H1 (cell line): Measurements from ENCODE around the gene G6PC1. TPM values are rescaled to one million over a fixed set of nuclear protein-coding genes. Genes with fewer than 3 reads are reported as not detected.
"Not testable (repeated sequence)": the region's sequence is repeated elsewhere in the genome, so short reads cannot be mapped to it uniquely, and the experiment has no call there.

Source experiments
- CTCF ChIA-PET: fragments of 300-600 bp; sonication (Branson Sonifier 250); formaldehyde crosslinking; loops from one replicate; lab custom pipeline; 2021; ENCODE audit not compliant: partially characterized antibody; lab: Charles Lee
- POLR2A ChIA-PET: fragments of 300-600 bp; sonication (Branson Sonifier 250); formaldehyde crosslinking; loops from one replicate; lab custom pipeline; 2021; ENCODE audit warnings: inconsistent platforms; ENCODE audit not compliant: partially characterized antibody; lab: Charles Lee
- DNase-seq, 2 experiments: peaks; one replicate each; pipeline versions ENCODE4 v3.0.0 to v3.0.0-alpha.2; 2010 to 2022; ENCODE audit warnings: low spot score in 2 of 2, low read depth in 1 of 2, mixed read lengths in 1 of 2
- FAIRE-seq: peaks from 2 replicates; lab custom pipeline; 2011; peaks lifted over from hg19 to GRCh38; lab: Jason Lieb, UNC
- H2AFZ ChIP-seq: 2 replicates; pipeline ENCODE4 v1.8.1; 2012; ENCODE audit warnings: low read length, inconsistent platforms
- H2AK5ac ChIP-seq: 2 replicates; pipeline ENCODE4 v1.6.1; 2013; ENCODE audit warnings: low read depth, low read length
- H2BK120ac ChIP-seq: replicated peaks from 2 replicates; pipeline ENCODE3; 2013; ENCODE audit warnings: low read depth, low read length, inconsistent platforms
- H2BK12ac ChIP-seq: 2 replicates; pipeline ENCODE4 v1.6.1; 2013; ENCODE audit warnings: low read depth, low read length
- H2BK15ac ChIP-seq: 2 replicates; pipeline ENCODE4 v1.6.1; 2013; ENCODE audit warnings: low read length
- H2BK20ac ChIP-seq: 2 replicates; pipeline ENCODE4 v1.6.1; 2013; ENCODE audit warnings: low read length
- H2BK5ac ChIP-seq: 2 replicates; pipeline ENCODE4 v1.6.1; 2013; ENCODE audit warnings: low read depth, low read length
- H3K14ac ChIP-seq: 2 replicates; pipeline ENCODE4 v1.6.1; 2013; ENCODE audit warnings: inconsistent platforms; ENCODE audit not compliant: insufficient read length
- H3K18ac ChIP-seq: 2 replicates; pipeline ENCODE4 v1.6.1; 2013; ENCODE audit warnings: low read length; ENCODE audit errors: extremely low read depth
- H3K23ac ChIP-seq: 2 replicates; pipeline ENCODE4 v1.6.1; 2013; ENCODE audit warnings: inconsistent platforms; ENCODE audit not compliant: insufficient read length
- H3K23me2 ChIP-seq: 2 replicates; pipeline ENCODE4 v1.6.1; 2013; ENCODE audit warnings: low read depth, low read length
- H3K27ac ChIP-seq: 2 replicates; pipeline ENCODE4 v1.6.1; 2011; ENCODE audit warnings: low read depth, low read length, inconsistent platforms
- H3K27me3 ChIP-seq, 4 experiments: replicated peaks in 1 of 4; 1 replicate in 1 of 4; 2 replicates in 3 of 4; pipeline versions ENCODE4 v1.6.1 to v1.8.1; 2011 to 2013; ENCODE audit warnings: low read length in 3 of 4, mild to moderate bottlenecking in 3 of 4, inconsistent platforms in 2 of 4, mixed read lengths in 2 of 4, moderate library complexity in 1 of 4; ENCODE audit not compliant: control insufficient read depth in 3 of 4, insufficient read depth in 3 of 4; ENCODE audit errors: extremely low read depth in 1 of 4
- H3K36me3 ChIP-seq, 4 experiments: 2 replicates each; pipeline versions ENCODE4 v1.6.1 to v1.8.1; 2011 to 2013; ENCODE audit warnings: mild to moderate bottlenecking in 4 of 4, low read length in 3 of 4, moderate library complexity in 2 of 4, control low read depth in 1 of 4, inconsistent platforms in 1 of 4; ENCODE audit not compliant: insufficient read depth in 4 of 4, control insufficient read depth in 2 of 4
- H3K4ac ChIP-seq: replicated peaks from 2 replicates; pipeline ENCODE3; 2013; ENCODE audit warnings: low read length, low read depth, mixed read lengths, inconsistent platforms; ENCODE audit not compliant: insufficient read length
- H3K4me1 ChIP-seq, 4 experiments: replicated peaks in 1 of 4; 1 replicate in 1 of 4; 2 replicates in 3 of 4; pipeline versions ENCODE4 v1.6.1 to v1.8.1; 2011 to 2013; ENCODE audit warnings: low read length in 3 of 4, inconsistent platforms in 2 of 4, mixed read lengths in 1 of 4; ENCODE audit not compliant: insufficient read depth in 4 of 4, control insufficient read depth in 3 of 4
- H3K4me2 ChIP-seq, 2 experiments: 2 replicates each; pipeline versions ENCODE4 v1.6.1 to v1.8.1; 2011 to 2013; ENCODE audit warnings: low read depth in 2 of 2, low read length in 2 of 2, control low read depth in 1 of 2, inconsistent platforms in 1 of 2, mild to moderate bottlenecking in 1 of 2; ENCODE audit not compliant: insufficient read depth in 1 of 2
- H3K4me3 ChIP-seq, 4 experiments: fragments of 200-600, 300-600 bp in 1 of 4; sonication (generic), shearing (Covaris generic), sonication (Bioruptor Twin) in 1 of 4; 2 replicates each; pipeline versions ENCODE4 v1.5.1 to v1.8.1; 2011 to 2016; ENCODE audit warnings: low read length in 4 of 4, low read depth in 3 of 4, control low read depth in 2 of 4, inconsistent platforms in 2 of 4, mild to moderate bottlenecking in 2 of 4, mixed read lengths in 1 of 4, moderate library complexity in 1 of 4; ENCODE audit not compliant: insufficient read depth in 2 of 4; ENCODE audit errors: extremely low read depth in 1 of 4
- H3K56ac ChIP-seq: replicated peaks from 2 replicates; pipeline ENCODE3; 2013; ENCODE audit warnings: low read depth, mild to moderate bottlenecking, mixed read lengths, low read length, inconsistent platforms; ENCODE audit not compliant: insufficient read length
- H3K79me1 ChIP-seq: 2 replicates; pipeline ENCODE4 v1.6.1; 2013; ENCODE audit warnings: low read depth, low read length, control low read depth
- H3K79me2 ChIP-seq, 2 experiments: 2 replicates each; pipeline versions ENCODE4 v1.6.1 to v1.8.1; 2012 to 2013; ENCODE audit warnings: low read length in 2 of 2, mild to moderate bottlenecking in 2 of 2, inconsistent platforms in 1 of 2; ENCODE audit not compliant: insufficient read depth in 2 of 2, control insufficient read depth in 1 of 2
- H3K9ac ChIP-seq, 4 experiments: replicated peaks in 1 of 4; 1 replicate in 1 of 4; 2 replicates in 3 of 4; pipeline versions ENCODE4 v1.6.1 to v1.8.1; 2011 to 2013; ENCODE audit warnings: low read depth in 3 of 4, low read length in 3 of 4, control low read depth in 2 of 4, mild to moderate bottlenecking in 2 of 4, moderate library complexity in 2 of 4, inconsistent platforms in 1 of 4; ENCODE audit errors: extremely low read depth in 1 of 4
- H3K9me3 ChIP-seq, 2 experiments: 2 replicates each; pipeline versions ENCODE4 v1.6.1 to v1.8.1; 2012 to 2013; ENCODE audit warnings: mild to moderate bottlenecking in 2 of 2, moderate library complexity in 2 of 2, control low read depth in 1 of 2, inconsistent platforms in 1 of 2, low read depth in 1 of 2, low read length in 1 of 2, mixed read lengths in 1 of 2; ENCODE audit not compliant: insufficient read depth in 2 of 2
- H4K20me1 ChIP-seq, 2 experiments: replicated peaks in 1 of 2; 2 replicates each; pipeline versions ENCODE3 to v1.8.1; 2011 to 2013; ENCODE audit warnings: inconsistent platforms in 2 of 2, low read length in 2 of 2, mild to moderate bottlenecking in 1 of 2; ENCODE audit not compliant: insufficient read depth in 2 of 2, control insufficient read depth in 1 of 2
- H4K5ac ChIP-seq: 2 replicates; pipeline ENCODE4 v1.6.1; 2013; ENCODE audit warnings: low read length, low read depth, mixed read lengths, inconsistent platforms; ENCODE audit not compliant: insufficient read length
- H4K8ac ChIP-seq: 2 replicates; pipeline ENCODE4 v1.8.0; 2013; ENCODE audit warnings: mild to moderate bottlenecking, moderate library complexity, low read length, inconsistent platforms; ENCODE audit not compliant: insufficient read depth; ENCODE audit errors: extremely low read depth
- H4K91ac ChIP-seq: replicated peaks from 2 replicates; pipeline ENCODE3; 2013; ENCODE audit warnings: low read length, mixed read lengths, inconsistent platforms; ENCODE audit not compliant: insufficient read length
- WGBS, 2 experiments: shearing (Covaris generic) in 1 of 2; methylation state at CpG; one replicate each; pipeline versions ENCODE4 v1.1.6 to v1.1.7; 2013 to 2015; ENCODE audit warnings: low lambda C conversion rate in 2 of 2, mixed read lengths in 2 of 2, inconsistent platforms in 1 of 2, low coverage in 1 of 2, missing lambda C conversion rate in 1 of 2; ENCODE audit not compliant: insufficient replicate concordance in 2 of 2, insufficient coverage in 1 of 2, insufficient read length in 1 of 2; ENCODE audit errors: extremely low coverage in 1 of 2, missing lambda C conversion rate in 1 of 2; 5-methylcytosine and 5-hydroxymethylcytosine counted together
- polyA plus RNA-seq, 7 experiments: library from polyadenylated mRNA; depleted of rRNA in 3 of 7; stranded (reverse) in 5 of 7; unstranded in 2 of 7; fragments of >200 nt in 5 of 7; fragments of 200-250 nt in 2 of 7; gene quantifications; 1 replicate in 5 of 7; 2 replicates in 1 of 7; 4 replicates in 1 of 7; pipeline versions ENCODE4 v1.2.1 to v1.2.3, GENCODE V29; 2011 to 2013; ENCODE audit warnings: missing spikeins in 2 of 7, mixed read lengths in 2 of 7
- total RNA-seq: library from RNA; stranded (reverse); fragmentation: NEBNext Ultra II Directional; extraction: Animal tissue kit (Norgen Biotek cat#: 25700); gene quantifications from 2 replicates; pipeline ENCODE4 v1.2.1, GENCODE V29; 2021

Gene G6PC1
- total and polyA plus RNA-seq, 2 of the 8 experiments (the other 6 are each of a cell fraction or from before 2014, with no cell fraction given), result 0.02 TPM; not detected in 1

DNA sequence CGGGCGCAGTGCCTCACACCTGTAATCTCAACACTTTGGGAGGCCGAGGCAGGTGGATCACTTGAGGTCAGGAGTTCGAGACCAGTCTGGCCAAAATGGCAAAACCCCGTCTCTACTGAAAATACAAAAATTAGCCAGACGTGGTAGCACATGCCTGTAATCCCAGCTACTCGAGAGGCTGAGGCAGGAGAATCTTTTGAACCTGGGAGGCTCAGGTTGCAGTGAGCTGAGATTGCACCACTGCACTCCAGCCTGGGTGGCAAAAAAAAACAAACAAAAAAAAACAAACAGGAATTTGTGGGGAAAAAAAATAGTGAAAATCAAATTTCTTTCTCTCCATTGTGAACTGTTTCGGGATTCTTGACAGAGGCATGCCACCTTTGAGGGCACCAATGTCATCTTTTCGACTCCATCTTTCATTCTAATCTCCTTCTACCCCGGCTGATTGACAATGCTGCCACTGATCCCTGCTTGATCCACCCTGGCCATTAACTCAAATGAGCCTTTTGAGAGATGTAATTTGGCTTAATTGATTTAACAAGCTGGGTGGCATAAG, 19.0 kb downstream of the G6PC1 start:
- FAIRE-seq, H3K18ac ChIP-seq, H3K9ac ChIP-seq, H2BK5ac ChIP-seq, H3K23me2 ChIP-seq, H3K79me2 ChIP-seq, H3K4me2 ChIP-seq, H2BK20ac ChIP-seq, H2BK12ac ChIP-seq, H3K79me1 ChIP-seq, H2AFZ ChIP-seq, H2BK120ac ChIP-seq, H3K4ac ChIP-seq, H4K20me1 ChIP-seq, H4K5ac ChIP-seq, H3K27ac ChIP-seq, H2AK5ac ChIP-seq, H3K4me1 ChIP-seq, H3K9me3 ChIP-seq, H4K91ac ChIP-seq, H3K4me3 ChIP-seq, H3K14ac ChIP-seq, H3K56ac ChIP-seq, H3K27me3 ChIP-seq, H3K36me3 ChIP-seq, H2BK15ac ChIP-seq, H3K23ac ChIP-seq, H4K8ac ChIP-seq, DNase-seq: not testable (repeated sequence)
- WGBS, 2 experiments, result 85% methylated on average over 10 of the region's 10 CpGs; no CpG with 5 or more reads in 1 of the 2 experiments
- POLR2A ChIA-PET, result interaction anchor here (1.0 to 3.7 kb wide), 3 partner anchors 9 to 107 kb away, joined by 3 to 11 read pairs (median 4); no protein-coding TSS in a partner anchor
- CTCF ChIA-PET, result interaction anchor here (0.6 to 3.7 kb wide), 12 partner anchors 9 to 85 kb away, joined by 3 to 18 read pairs (median 4); no protein-coding TSS in a partner anchor
